Pancreas (tissue), 10 donors: ENCODE results near the gene IFT88. TPM values are rescaled to one million over a fixed set of nuclear protein-coding genes. Genes with fewer than 3 reads are reported as not detected.

Experiments
- ATAC-seq, 4 donors: fragments of 200-7000 bp; cut with Tn5 transposase; one replicate each; pipeline versions ENCODE4 v1.8.0 to v1.9.1; 2020; ENCODE audit warnings: mild to moderate bottlenecking in 4 of 4, moderate library complexity in 4 of 4
- DNase-seq, 6 donors: peaks; one replicate each; pipeline ENCODE4 v3.0.0-alpha.2; 2020
- FAIRE-seq: peaks from 2 replicates; lab custom pipeline; 2012; peaks lifted over from hg19 to GRCh38; lab: Jason Lieb, UNC
- H3K27ac ChIP-seq, 4 donors: fragments of 200-600 bp; sonication (generic); 1 replicate in 3 of 4; 2 replicates in 1 of 4; pipeline versions ENCODE4 v1.5.0 to v1.8.0; 2020
- H3K27me3 ChIP-seq, 4 donors: fragments of 200-600 bp; one replicate each; pipeline ENCODE4 v1.8.0; 2021
- H3K36me3 ChIP-seq, 3 donors: fragments of 200-600 bp; sonication (generic) in 1 of 3; one replicate each; pipeline versions ENCODE4 v1.5.0 to v1.8.0; 2020 to 2021
- H3K4me1 ChIP-seq, 3 donors: fragments of 200-600 bp; one replicate each; pipeline ENCODE4 v1.8.0; 2021
- H3K4me3 ChIP-seq, 4 donors: fragments of 200-600 bp; sonication (generic) in 2 of 4; one replicate each; pipeline versions ENCODE4 v1.5.0 to v1.8.0; 2020 to 2021
- H3K9me3 ChIP-seq, 4 donors: fragments of 200-600 bp; one replicate each; pipeline ENCODE4 v1.8.0; 2021
- CTCF ChIP-seq, 4 donors: fragments of 200-600 bp; sonication (generic) in 3 of 4; IDR thresholded peaks; one replicate each; pipeline versions ENCODE4 v1.5.0 to v1.8.0; 2021; ENCODE audit warnings: antibody characterized with exemption in 4 of 4
- WGBS, 2 donors: extraction: QIAGEN DNeasy Blood & Tissue Kit; methylation state at CpG; one replicate each; pipeline ENCODE4 v1.1.7; 2013; 5-methylcytosine and 5-hydroxymethylcytosine counted together
- intact Hi-C, 3 donors: fragments of 100-400 bp; cut with DNase I; formaldehyde crosslinking; loops; one replicate each; pipeline versions ENCODE4 v1.11.1 to v1.14.2; 2022
- polyA plus RNA-seq, 2 donors: library from polyadenylated mRNA; stranded (reverse); fragments of 200-250 nt; gene quantifications; one replicate each; pipeline ENCODE4 v1.2.3, GENCODE V29; 2013
- total RNA-seq, 6 donors: library from RNA; stranded (reverse); fragmentation: NEBNext Ultra II Directional in 4 of 6; extraction: Animal tissue kit (Norgen Biotek cat#: 25700) in 4 of 6; gene quantifications; one replicate each; pipeline versions ENCODE4 v1.2.1 to v1.2.4, GENCODE V29; 2021 to 2023
- donor health status: healthy with polysubstance abuse.
- donor health status: DM: no; HTN: no; CAD: no; lungs with moderate emphysema.
- donor health status: DM: no; HTN: no; CAD: no.
- donor health status: control.
- donor health status: control.
- donor health status: Bipolar disorder and iron deficiency.
- donor health status: DM: yes; HTN: yes; CAD: no.
- donor health status: DM: no; HTN: no; CAD: no.
- donor health status: DM: no; HTN: no; CAD: no.
- donor health status: DM: yes; HTN: yes; CAD: no.

The IFT88 gene
- total and polyA plus RNA-seq, 8 donors, result 4.7 to 16.0 (median 7.0) TPM

- ATAC-seq, result peak in 3 of 4 donors; percentile 13 to 40 (median 21)
- no peak for DNase-seq
Observed at GRCh38 chr13:20713014-20713376, 146.0 kb downstream of the IFT88 start.

DNA sequence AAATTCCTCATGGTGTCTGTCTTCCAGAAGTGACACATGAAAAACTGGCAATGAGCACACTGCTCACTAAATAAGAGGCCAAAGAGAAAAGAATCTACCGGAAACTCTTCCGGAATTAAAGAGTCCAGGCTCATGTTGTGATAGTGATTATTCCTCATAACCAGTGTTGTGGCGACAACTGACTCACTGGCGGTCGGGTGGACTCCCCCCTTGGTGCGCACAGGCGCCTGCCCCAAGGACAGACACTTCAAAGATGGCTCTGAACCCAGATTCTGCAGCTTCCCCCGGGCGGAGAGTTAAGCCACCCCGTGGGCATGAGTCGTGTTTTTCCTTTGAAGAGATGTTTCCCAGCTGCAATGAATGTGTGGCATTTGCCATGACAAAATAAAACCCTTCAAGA, 146.8 kb downstream of the IFT88 start:
- H3K27ac ChIP-seq, result no peak overlapping the region
- H3K4me1 ChIP-seq, result no peaks in the 10 kb centered on the region
- FAIRE-seq (no peak), ATAC-seq (peak in 1 of 4 donors; percentile 20), DNase-seq (no peak)
- WGBS, 2 donors, result 62 to 72% methylated on average over 11 of the region's 11 CpGs
- no peaks in the 10 kb centered on the region for H3K9me3 ChIP-seq
- no peaks in the 10 kb centered on the region for H3K27me3 ChIP-seq
- H3K36me3 ChIP-seq, result no peaks in the 10 kb centered on the region
- H3K4me3 ChIP-seq, result no peak overlapping the region
- intact Hi-C loops, result loop anchor here in 1 of 3 donors (10.0 kb wide), 3 partner anchors 121 to 219 kb away; no protein-coding TSS in a partner anchor
- no peak for TF ChIP-seq CTCF (IDR thresholded peaks at IDR 0.05)

More at GRCh38 chr13:20713014-20713376, 146.0 kb downstream of the IFT88 start:
- no peaks in the 10 kb centered on the region for H3K9me3 ChIP-seq
- no peak for TF ChIP-seq CTCF (IDR thresholded peaks at IDR 0.05)
- H3K27ac ChIP-seq, result no peak overlapping the region
- no peak for FAIRE-seq
- H3K27me3 ChIP-seq, result no peaks in the 10 kb centered on the region
- intact Hi-C loops, result loop anchor here in 1 of 3 donors (10.0 kb wide), 3 partner anchors 122 to 218 kb away; no protein-coding TSS in a partner anchor
- H3K36me3 ChIP-seq, result no peaks in the 10 kb centered on the region
- peak overlapping the region in 1 of 4 donors; percentile 12 for H3K4me3 ChIP-seq
- 16 to 23% methylated on average over 11 of the region's 11 CpGs for WGBS, 2 donors
- no peaks in the 10 kb centered on the region for H3K4me1 ChIP-seq

GRCh38 chr13:20714161-20714560, 147.2 kb downstream of the IFT88 start:
- Histone ChIP-seq H3K4me3 (no peak overlapping the region), H3K27me3 (no peaks in the 10 kb centered on the region), H3K4me1 (no peaks in the 10 kb centered on the region), H3K27ac (no peak overlapping the region), H3K36me3 (no peaks in the 10 kb centered on the region), H3K9me3 (no peaks in the 10 kb centered on the region)
- ATAC-seq, result peak in 2 of 4 donors; percentile 4 to 8
- no peak for TF ChIP-seq CTCF (IDR thresholded peaks at IDR 0.05)
- 55 to 66% methylated on average over 8 of the region's 8 CpGs for WGBS, 2 donors
- DNase-seq, result no peak
- intact Hi-C loops, result loop anchor here in 1 of 3 donors (10.0 kb wide), 3 partner anchors 121 to 219 kb away; no protein-coding TSS in a partner anchor
- FAIRE-seq, result no peak

GRCh38 chr13:20714563-20715329, 147.8 kb downstream of the IFT88 start:
- TF ChIP-seq CTCF (IDR thresholded peaks at IDR 0.05), result no peak
- Histone ChIP-seq H3K36me3 (no peaks in the 10 kb centered on the region), H3K9me3 (no peaks in the 10 kb centered on the region), H3K4me1 (no peaks in the 10 kb centered on the region), H3K27me3 (no peaks in the 10 kb centered on the region), H3K27ac (no peak overlapping the region), H3K4me3 (no peak overlapping the region)
- FAIRE-seq (no peak), DNase-seq (no peak), ATAC-seq (peak in 3 of 4 donors; percentile 10 to 36 (median 30))
- intact Hi-C loops, result loop anchor here in 1 of 3 donors (10.0 kb wide), 3 partner anchors 120 to 220 kb away; no protein-coding TSS in a partner anchor
- WGBS, 2 donors, result 63 to 74% methylated on average over 9 of the region's 9 CpGs

DNA sequence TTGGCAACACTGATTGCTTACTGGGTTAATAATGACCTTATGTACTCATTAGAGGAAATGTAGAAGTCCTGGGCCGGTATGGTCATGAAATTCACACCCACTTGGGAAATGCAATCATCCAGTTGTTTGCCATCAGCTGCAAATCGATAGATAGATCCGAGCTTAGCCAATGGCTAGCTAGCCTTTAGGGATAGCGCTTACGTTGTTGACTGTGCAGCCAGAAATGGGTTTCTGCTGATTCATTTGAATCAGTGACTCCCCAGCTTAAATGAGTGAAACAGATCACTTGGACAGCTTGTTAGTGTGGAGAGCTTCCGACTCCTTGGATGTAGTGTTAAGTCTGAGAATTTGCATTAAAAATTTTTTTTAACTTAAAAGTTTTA, 148.4 kb downstream of the IFT88 start:
- FAIRE-seq, result no peak
- H3K27me3 ChIP-seq, result no peaks in the 10 kb centered on the region
- no peak overlapping the region for H3K27ac ChIP-seq
- no peaks in the 10 kb centered on the region for H3K9me3 ChIP-seq
- no peak for DNase-seq
- 59 to 71% methylated on average over 6 of the region's 6 CpGs for WGBS, 2 donors
- no peaks in the 10 kb centered on the region for H3K36me3 ChIP-seq
- intact Hi-C loops, result loop anchor here in 1 of 3 donors (10.0 kb wide), 3 partner anchors 119 to 221 kb away; no protein-coding TSS in a partner anchor
- H3K4me1 ChIP-seq, result no peaks in the 10 kb centered on the region
- no peak for ATAC-seq
- H3K4me3 ChIP-seq, result no peak overlapping the region
- TF ChIP-seq CTCF (IDR thresholded peaks at IDR 0.05), result no peak
